ENCODE measurements around the gene PTPN11.
A peak's percentile ranks its signal among the peaks of the same experiment; 100 is the strongest.

The PTPN11 gene

GRCh38 chr12:112374166-112374740 lies 44.5 kb upstream of the PTPN11 start:
- Histone ChIP-seq H3F3A (ENCODE audit: control insufficient read depth, insufficient read depth) (no peaks in the 10 kb centered on the region), H3K4me1 (ENCODE audit: control insufficient read depth, low read length) (no peaks in the 10 kb centered on the region), H4K20me1 (ENCODE audit: control insufficient read depth, insufficient read depth, low read depth, low read length) (peaks cover 16% of the 10 kb centered on the region; the same call in 1 of the 2 replicates), H3K27ac (ENCODE audit: low read depth, low read length) (no peak overlapping the region), H3K27me3 (ENCODE audit: control insufficient read depth, low read length) (no peaks in the 10 kb centered on the region), H3K9me2 (replicated peaks; ENCODE audit: control insufficient read depth, low read length) (no peaks in the 10 kb centered on the region), H3K4me3 (ENCODE audit: low read length) (no peak overlapping the region), H3K36me3 (ENCODE audit: control insufficient read depth, low read length) (no peaks in the 10 kb centered on the region), H3K79me2 (ENCODE audit: control insufficient read depth, low read length) (peaks cover 86% of the 10 kb centered on the region), H3K4me2 (ENCODE audit: low read length) (no peak overlapping the region), H3K9me3 (ENCODE audit: control insufficient read depth, insufficient read depth, low read length) (no peaks in the 10 kb centered on the region)
- TF ChIP-seq EZH2phosphoT487 (IDR thresholded peaks at IDR 0.05; ENCODE audit: borderline replicate concordance, low read length) (no peak), CTCF (IDR thresholded peaks at IDR 0.05; ENCODE audit: low read depth, low read length, poor library complexity, severe bottlenecking) (no peak)

GRCh38 chr12:112375105-112375504 lies 43.6 kb upstream of the PTPN11 start:
- Histone ChIP-seq H3K9me3 (ENCODE audit: control insufficient read depth, insufficient read depth, low read length) (no peaks in the 10 kb centered on the region), H3K36me3 (ENCODE audit: control insufficient read depth, low read length) (no peaks in the 10 kb centered on the region), H3F3A (ENCODE audit: control insufficient read depth, insufficient read depth) (no peaks in the 10 kb centered on the region), H3K79me2 (ENCODE audit: control insufficient read depth, low read length) (peaks cover 86% of the 10 kb centered on the region), H3K4me2 (ENCODE audit: low read length) (no peak overlapping the region), H3K27ac (ENCODE audit: low read depth, low read length) (no peak overlapping the region), H3K4me3 (ENCODE audit: low read length) (no peak overlapping the region), H3K9me2 (replicated peaks; ENCODE audit: control insufficient read depth, low read length) (no peaks in the 10 kb centered on the region), H3K27me3 (ENCODE audit: control insufficient read depth, low read length) (no peaks in the 10 kb centered on the region), H4K20me1 (ENCODE audit: control insufficient read depth, insufficient read depth, low read depth, low read length) (peaks cover 11% of the 10 kb centered on the region), H3K4me1 (ENCODE audit: control insufficient read depth, low read length) (peaks cover 2% of the 10 kb centered on the region)
- TF ChIP-seq EZH2phosphoT487 (IDR thresholded peaks at IDR 0.05; ENCODE audit: borderline replicate concordance, low read length) (no peak), CTCF (IDR thresholded peaks at IDR 0.05; ENCODE audit: low read depth, low read length, poor library complexity, severe bottlenecking) (no peak)

- Histone ChIP-seq H3K27me3 (ENCODE audit: control insufficient read depth, low read length) (no peaks in the 10 kb centered on the region), H3K27ac (ENCODE audit: low read depth, low read length) (peak overlapping the region; percentile 45), H3K4me3 (ENCODE audit: low read length) (peak overlapping the region; percentile 100), H3K4me1 (ENCODE audit: control insufficient read depth, low read length) (peaks cover 18% of the 10 kb centered on the region), H3K79me2 (ENCODE audit: control insufficient read depth, low read length) (peaks cover 59% of the 10 kb centered on the region), H3K4me2 (ENCODE audit: low read length) (peak overlapping the region; percentile 99), H3K9me2 (replicated peaks; ENCODE audit: control insufficient read depth, low read length) (no peaks in the 10 kb centered on the region), H3F3A (ENCODE audit: control insufficient read depth, insufficient read depth) (no peaks in the 10 kb centered on the region), H4K20me1 (ENCODE audit: control insufficient read depth, insufficient read depth, low read depth, low read length) (peaks cover 16% of the 10 kb centered on the region), H3K36me3 (ENCODE audit: control insufficient read depth, low read length) (peaks cover 4% of the 10 kb centered on the region; the same call in 1 of the 2 replicates), H3K9me3 (ENCODE audit: control insufficient read depth, insufficient read depth, low read length) (no peaks in the 10 kb centered on the region)
- no peak for TF ChIP-seq CTCF (IDR thresholded peaks at IDR 0.05; ENCODE audit: low read depth, low read length, poor library complexity, severe bottlenecking)
- no peak for TF ChIP-seq EZH2phosphoT487 (IDR thresholded peaks at IDR 0.05; ENCODE audit: borderline replicate concordance, low read length)
These were observed 37.9 kb upstream of the PTPN11 start for GRCh38 chr12:112380663-112381405.

Measured in DOHH2 (cell line).